A673 (cell line): ENCODE results near the gene ZNF653.

Experiments used
- CTCF ChIP-seq: fragments of 300-800, 200-600 bp; sonication (generic); conservative IDR thresholded peaks from 2 replicates; pipeline ENCODE4 v1.5.1; 2017; ENCODE audit warnings: low read depth, mild to moderate bottlenecking, antibody characterized with exemption, low read length, moderate library complexity, mixed read lengths
- EZH2 ChIP-seq: fragments of 200-600 bp; sonication (generic); IDR thresholded peaks from 2 replicates; pipeline ENCODE4 v1.6.1; 2017; ENCODE audit warnings: borderline replicate concordance, low read depth, mild to moderate bottlenecking, mixed read lengths, antibody characterized with exemption, low read length; ENCODE audit not compliant: poor library complexity, severe bottlenecking

GRCh38 chr19:11461453-11461852 lies 44.2 kb downstream of the ZNF653 start:
- no peak for TF ChIP-seq CTCF
- no peak for TF ChIP-seq EZH2
